Right cardiac atrium (tissue), 5 donors: ENCODE measurements around the gene AMDHD2. TPM values are rescaled to one million over a fixed set of nuclear protein-coding genes. Genes with fewer than 3 reads are reported as not detected.
"Not testable (repeated sequence)": the region's sequence is repeated elsewhere in the genome, so short reads cannot be mapped to it uniquely, and the experiment has no call there.

Experiments
- ATAC-seq, 2 donors: fragments of 200-7000 bp; cut with Tn5 transposase; one replicate each; pipeline versions ENCODE4 v1.8.0 to v1.9.1; 2020; ENCODE audit warnings: moderate library complexity in 2 of 2, mild to moderate bottlenecking in 1 of 2
- DNase-seq, 3 donors: peaks; one replicate each; pipeline ENCODE4 v3.0.0-alpha.2; 2020
- H3K27ac ChIP-seq: one replicate; pipeline ENCODE4 v1.5.1; 2013; ENCODE audit warnings: mild to moderate bottlenecking, low read length, control low read depth, moderate library complexity
- H3K27me3 ChIP-seq: one replicate; pipeline ENCODE4 v1.6.1; 2013; ENCODE audit not compliant: control insufficient read depth, insufficient read depth
- H3K4me1 ChIP-seq: one replicate; pipeline ENCODE4 v1.6.1; 2013; ENCODE audit warnings: low read length; ENCODE audit not compliant: control insufficient read depth, insufficient read depth
- H3K4me3 ChIP-seq: one replicate; pipeline ENCODE4 v1.5.1; 2013; ENCODE audit warnings: low read length, control low read depth
- H3K9me3 ChIP-seq: one replicate; pipeline ENCODE4 v1.6.1; 2013; ENCODE audit warnings: low read length; ENCODE audit not compliant: control insufficient read depth
- WGBS: extraction: QIAGEN DNeasy Blood & Tissue Kit; methylation state at CpG from one replicate; pipeline ENCODE4 v1.1.7; 2013; 5-methylcytosine and 5-hydroxymethylcytosine counted together
- intact Hi-C, 4 donors: fragments of 100-400 bp; cut with DNase I; formaldehyde crosslinking; loops; one replicate each; pipeline versions ENCODE4 v1.11.0 to v1.14.0; 2022 to 2023
- polyA plus RNA-seq: library from polyadenylated mRNA; stranded (reverse); fragments of 200-250 nt; gene quantifications from one replicate; pipeline ENCODE4 v1.2.3, GENCODE V29; 2013
- total RNA-seq, 4 donors: library from RNA; stranded (reverse); fragmentation: NEBNext Ultra II Directional; extraction: Animal tissue kit (Norgen Biotek cat#: 25700); gene quantifications; one replicate each; pipeline ENCODE4 v1.2.1, GENCODE V29; 2021
- donor health status: healthy with polysubstance abuse.
- donor health status: DM: no; HTN: yes; CAD: no.
- donor health status: DM: no; HTN: no; CAD: no.
- donor health status: DM: no; HTN: yes; CAD: no; lungs with severe emphysema.
- donor health status: DM: yes; HTN: yes; CAD: no.

Gene AMDHD2
- total and polyA plus RNA-seq, 5 donors = 10.6 to 16.5 (median 13.2) TPM

DNA sequence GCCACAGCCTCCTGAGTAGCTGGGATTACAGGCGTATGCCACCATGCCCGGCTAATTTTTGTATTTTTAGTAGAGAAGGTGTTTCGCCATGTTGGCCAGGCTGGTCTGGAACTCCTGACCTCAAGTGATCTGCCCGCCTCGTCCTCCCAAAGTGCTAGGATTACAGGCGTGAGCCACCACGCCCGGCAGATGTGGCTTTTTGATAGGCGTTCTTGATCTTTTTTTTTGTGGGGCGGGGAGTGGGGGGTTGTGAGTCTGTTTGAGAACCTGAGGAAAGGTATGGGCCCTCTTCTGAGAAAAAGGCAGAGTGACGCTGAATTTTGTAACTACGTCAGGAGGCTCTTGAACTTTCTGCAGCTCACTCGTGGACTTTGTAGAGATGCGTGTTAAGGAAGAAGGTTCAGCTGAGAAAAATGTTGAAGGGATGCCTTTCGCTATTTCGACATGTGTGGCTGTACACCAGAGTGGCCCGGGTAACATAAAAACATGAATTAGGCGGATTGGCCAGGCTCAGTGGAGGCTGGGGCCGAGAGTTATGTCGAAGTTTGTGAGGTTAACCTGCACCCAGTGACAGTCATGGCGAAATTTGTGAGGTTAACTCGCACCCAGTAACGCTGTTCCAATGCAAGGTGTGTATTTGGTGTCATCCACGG is 19.1 kb downstream of the AMDHD2 start:
- 83% methylated on average over 24 of the region's 24 CpGs for WGBS
- H3K9me3 ChIP-seq, H3K4me1 ChIP-seq, ATAC-seq, H3K27me3 ChIP-seq, intact Hi-C loops, H3K27ac ChIP-seq: not testable (repeated sequence)
- peak in 2 of 3 donors; percentile 18 to 39 for DNase-seq
- peak overlapping the region; percentile 60 for H3K4me3 ChIP-seq

DNA sequence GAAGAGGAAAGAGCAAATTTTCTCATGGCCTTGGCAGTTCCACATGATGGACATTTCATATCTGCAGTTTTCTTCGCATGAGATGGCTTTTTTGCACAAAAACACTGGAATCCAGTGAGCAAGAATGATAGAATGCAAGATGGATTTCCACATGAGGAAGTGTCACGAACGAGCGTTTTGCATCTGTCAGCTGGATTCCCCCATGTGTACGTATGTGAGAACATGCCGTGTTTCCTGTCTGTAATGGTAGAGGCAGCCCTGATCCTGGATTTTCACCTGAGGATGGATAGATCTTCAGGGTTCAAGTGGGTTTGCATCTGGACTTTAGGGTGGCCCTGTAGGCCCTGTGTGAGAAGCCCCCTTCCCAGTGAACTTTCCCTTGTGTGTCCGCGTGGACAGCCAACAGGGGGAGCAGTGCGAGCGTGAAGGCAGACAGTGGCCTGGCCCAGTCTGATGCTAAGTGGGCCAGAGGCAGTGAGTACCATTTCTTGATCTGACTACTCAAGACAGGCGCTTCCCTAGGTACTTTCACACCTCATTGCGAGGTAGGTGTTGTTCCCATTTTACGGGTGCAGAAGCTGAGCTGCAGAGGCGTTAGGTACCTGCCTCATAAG is 19.8 kb downstream of the AMDHD2 start:
- H3K9me3 ChIP-seq, H3K4me3 ChIP-seq, H3K27ac ChIP-seq, H3K4me1 ChIP-seq, ATAC-seq, intact Hi-C loops, H3K27me3 ChIP-seq: not testable (repeated sequence)
- 44% methylated on average over 14 of the region's 14 CpGs for WGBS
- DNase-seq = peak; percentile 31 to 69 (median 64)

DNA sequence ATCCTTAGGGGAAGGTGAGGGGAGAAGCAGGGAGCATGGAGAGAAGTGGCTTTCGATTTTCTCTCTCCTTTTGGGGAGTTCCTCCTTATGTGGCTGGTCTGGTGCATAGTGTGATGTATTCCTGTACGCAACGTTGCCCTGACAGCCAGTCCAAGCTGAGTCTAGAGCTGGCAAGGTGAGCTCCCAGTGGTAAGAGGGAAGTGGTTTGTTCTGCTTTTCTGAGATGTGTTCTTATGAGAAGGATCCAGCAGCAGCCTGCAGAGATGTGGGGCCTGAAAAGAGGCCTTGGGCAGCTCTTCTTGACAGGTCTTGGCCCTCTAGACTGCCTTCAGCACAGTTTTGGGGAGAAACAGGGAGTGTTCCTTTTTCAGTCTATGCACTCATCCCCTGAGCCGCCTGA is 20.7 kb downstream of the AMDHD2 start:
- DNase-seq = peak in 1 of 3 donors; percentile 6
- H3K4me3 ChIP-seq, ATAC-seq, H3K27ac ChIP-seq, H3K9me3 ChIP-seq, H3K4me1 ChIP-seq, intact Hi-C loops, H3K27me3 ChIP-seq: not testable (repeated sequence)
- 57% methylated on average over 4 of the region's 4 CpGs for WGBS

GRCh38 chr16:2541409-2541808 is 21.2 kb downstream of the AMDHD2 start:
- H3K27me3 ChIP-seq, H3K27ac ChIP-seq, H3K9me3 ChIP-seq, intact Hi-C loops, H3K4me1 ChIP-seq, H3K4me3 ChIP-seq, ATAC-seq: not testable (repeated sequence)
- 57% methylated on average over 6 of the region's 6 CpGs for WGBS
- DNase-seq = peak in 2 of 3 donors; percentile 32 to 43

DNA sequence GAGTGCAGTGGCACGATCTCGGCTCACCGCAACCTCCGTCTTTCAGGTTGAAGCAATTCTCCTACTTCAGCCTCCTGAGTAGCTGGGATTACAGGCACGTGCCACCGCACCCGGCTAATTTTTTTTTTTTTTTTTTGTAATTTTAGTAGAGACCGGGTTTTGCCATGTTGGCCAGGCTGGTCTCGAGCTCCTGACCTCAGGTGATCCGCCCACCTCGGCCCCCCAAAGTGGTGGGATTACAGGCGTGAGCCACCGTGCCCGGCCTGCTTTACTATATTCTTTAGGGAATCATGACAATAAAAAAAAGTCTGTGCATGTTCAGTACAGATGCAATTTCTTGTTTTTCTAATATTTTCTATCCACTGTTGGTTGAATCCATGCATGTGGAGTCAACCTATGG is 23.6 kb downstream of the AMDHD2 start:
- H3K27ac ChIP-seq, intact Hi-C loops, H3K4me3 ChIP-seq: not testable (repeated sequence)

DNA sequence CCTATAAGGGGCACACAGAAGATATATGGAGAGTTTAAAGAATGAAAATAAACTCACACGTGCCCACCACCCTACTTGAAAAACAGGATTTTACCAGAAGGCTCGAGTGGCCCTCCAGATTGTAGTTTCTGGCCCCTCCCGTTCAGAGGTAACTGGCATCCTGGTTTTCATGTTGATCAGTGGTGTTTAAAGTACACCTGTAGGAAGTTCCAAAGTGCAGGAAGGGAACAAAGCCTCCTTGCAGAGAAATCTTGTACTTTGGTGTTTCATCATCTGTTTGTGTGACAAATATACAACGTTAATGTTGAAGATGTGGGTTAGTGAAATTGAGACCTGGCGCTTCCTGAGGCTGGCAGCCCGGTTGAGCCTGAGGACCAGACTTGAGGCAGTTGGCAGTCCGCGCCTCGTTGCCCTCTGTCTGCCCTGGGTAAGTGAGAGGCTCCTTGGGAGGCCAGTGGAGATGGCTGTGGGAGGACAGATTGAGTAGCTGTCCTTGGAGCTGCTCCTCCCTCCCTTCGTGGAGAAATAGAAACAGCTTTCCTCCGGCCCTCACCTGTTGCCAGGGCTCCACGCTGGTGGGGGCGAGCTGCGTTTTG is 30.2 kb downstream of the AMDHD2 start:
- ATAC-seq, H3K4me3 ChIP-seq, H3K27ac ChIP-seq, DNase-seq, intact Hi-C loops, H3K27me3 ChIP-seq, H3K9me3 ChIP-seq, H3K4me1 ChIP-seq: not testable (repeated sequence)
- no CpG with 5 or more reads among the region's 14 CpGs for WGBS

More for the DNA sequence above, 23.6 kb downstream of the AMDHD2 start:
- not testable (repeated sequence) for ATAC-seq, H3K9me3 ChIP-seq, H3K27me3 ChIP-seq, H3K4me1 ChIP-seq
- WGBS = 89% methylated on average over 14 of the region's 14 CpGs
- peak in 2 of 3 donors; percentile 35 to 37 for DNase-seq

- H3K27ac ChIP-seq, ATAC-seq, H3K4me1 ChIP-seq, H3K27me3 ChIP-seq, H3K4me3 ChIP-seq, intact Hi-C loops, H3K9me3 ChIP-seq: not testable (repeated sequence)
- peak in 2 of 3 donors; percentile 9 to 21 for DNase-seq
- 68% methylated on average over 11 of the region's 17 CpGs for WGBS
Observed at GRCh38 chr16:2551420-2551889, 31.3 kb downstream of the AMDHD2 start.

DNA sequence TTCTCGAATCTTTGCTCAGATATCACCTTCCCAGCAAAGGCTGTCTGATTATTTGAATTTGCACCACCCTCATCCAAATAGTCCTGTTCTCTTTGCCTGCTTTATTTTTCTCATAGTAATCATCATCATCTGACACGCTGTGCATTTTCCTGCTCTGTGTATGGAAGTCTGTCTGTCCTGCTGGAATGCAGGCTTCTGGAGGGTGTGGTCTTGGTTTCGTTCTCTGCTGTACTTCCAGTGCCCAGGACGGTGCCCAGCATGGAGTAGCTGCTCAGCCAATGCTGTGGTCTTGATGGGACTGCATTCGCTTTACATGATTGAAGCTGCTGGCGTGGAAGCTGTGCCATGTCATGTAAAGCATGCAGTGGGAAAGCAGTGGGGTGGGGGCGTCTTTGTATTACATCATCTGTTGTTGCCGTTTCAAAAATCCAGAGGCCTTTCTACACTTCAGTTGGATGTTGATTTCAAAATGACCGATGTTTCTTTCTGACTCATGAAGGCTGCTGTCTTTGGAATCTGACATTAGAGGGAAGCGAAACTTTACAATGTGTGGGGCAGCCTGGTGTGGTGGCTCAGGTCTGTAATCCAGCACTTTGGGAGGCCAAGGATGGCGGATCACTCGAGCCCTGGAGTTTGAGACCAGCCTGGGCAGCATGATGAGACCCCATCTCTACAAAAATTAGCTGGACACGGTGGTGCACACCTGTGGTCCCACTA is 34.7 kb downstream of the AMDHD2 start:
- ATAC-seq = peak in 1 of 2 donors; percentile 19
- H3K9me3 ChIP-seq, DNase-seq, H3K4me3 ChIP-seq, H3K27ac ChIP-seq, H3K4me1 ChIP-seq, H3K27me3 ChIP-seq, intact Hi-C loops: not testable (repeated sequence)
- WGBS = no CpG with 5 or more reads among the region's 13 CpGs

GRCh38 chr16:2557150-2557549 is 37.0 kb downstream of the AMDHD2 start:
- H3K4me3 ChIP-seq, intact Hi-C loops, H3K27me3 ChIP-seq, H3K9me3 ChIP-seq, H3K4me1 ChIP-seq, H3K27ac ChIP-seq, ATAC-seq: not testable (repeated sequence)
- 89% methylated on average over 6 of the region's 15 CpGs for WGBS
- DNase-seq = peak in 1 of 3 donors; percentile 10

DNA sequence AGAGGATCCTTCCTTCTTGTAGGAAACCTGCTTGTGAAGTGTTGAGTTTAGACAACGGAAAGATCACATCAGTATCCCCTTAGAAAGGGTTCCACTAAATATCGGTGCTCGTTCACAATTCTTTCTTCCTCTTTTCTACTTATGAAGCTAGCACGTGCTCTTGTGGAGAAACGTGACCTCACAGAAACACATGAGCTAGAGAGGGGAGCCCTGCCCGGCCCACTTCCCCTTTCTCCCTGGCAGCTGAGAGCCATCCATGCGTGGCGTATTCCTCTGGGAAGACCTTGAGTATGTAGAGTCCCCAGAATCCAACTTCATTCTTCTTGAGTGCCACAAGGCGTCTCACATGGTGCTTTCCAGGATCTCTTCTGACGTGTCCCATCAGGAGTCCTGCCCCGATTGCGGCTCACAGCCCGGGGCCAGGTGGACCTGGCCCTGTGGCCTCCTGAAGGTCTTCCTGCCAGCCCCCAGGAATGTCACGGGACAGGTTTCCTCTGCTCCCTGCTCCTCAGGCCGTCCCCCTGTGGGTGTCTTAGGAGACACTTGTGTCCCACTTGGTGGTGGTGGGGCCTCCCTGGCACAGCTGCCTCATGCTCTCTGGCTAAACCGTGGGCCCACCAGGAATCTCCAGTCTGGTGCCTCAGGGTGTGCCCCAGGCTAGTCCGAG is 40.1 kb downstream of the AMDHD2 start:
- H3K4me1 ChIP-seq, H3K27ac ChIP-seq, H3K4me3 ChIP-seq, H3K27me3 ChIP-seq, intact Hi-C loops, H3K9me3 ChIP-seq, DNase-seq: not testable (repeated sequence)
- WGBS = 74% methylated on average over 9 of the region's 17 CpGs
- ATAC-seq = peak; percentile 34 to 39
